ENCODE results near the gene FBRSL1. TPM values are rescaled to one million over a fixed set of nuclear protein-coding genes. Genes with fewer than 3 reads are reported as not detected.

FBRSL1 gene
- total RNA-seq, 1 experiment from 2014 or later, result 124 TPM

DNA sequence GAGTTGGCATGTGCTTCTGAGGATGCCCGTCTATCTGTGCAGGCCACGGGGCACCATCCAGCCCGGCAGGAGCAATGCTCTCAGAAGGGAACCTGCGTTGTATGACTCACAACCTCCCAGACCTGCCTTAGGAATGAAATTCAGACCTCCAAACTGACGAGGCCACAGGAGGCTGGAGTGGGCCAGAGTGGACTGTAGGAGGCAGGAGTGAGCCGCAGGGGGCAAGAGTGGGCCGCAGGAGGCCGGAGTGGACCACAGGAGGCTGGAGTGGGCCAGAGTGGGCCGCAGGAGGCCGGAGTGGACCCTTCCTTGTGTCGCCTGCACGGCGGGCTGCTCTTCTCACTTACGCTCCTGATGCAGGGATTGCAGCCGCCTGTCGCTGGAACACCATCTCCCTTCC, 11.1 kb upstream of the FBRSL1 start:
- Histone ChIP-seq H3K4me1 (ENCODE audit: control insufficient read depth in 1 of 2, insufficient read depth in 2 of 2, low read length in 2 of 2) (peaks cover 0 to 5% of the 10 kb centered on the region in 2 experiments; a peak in 2 of 4 replicates), H3K9me2 (ENCODE audit: insufficient read depth) (no peaks in the 10 kb centered on the region), H3K9ac (ENCODE audit: low read length) (no peak overlapping the region), H3K27me3 (ENCODE audit: insufficient read depth, low read length) (no peaks in the 10 kb centered on the region), H3K4me3 (replicated peaks in 1 of 2; ENCODE audit: low read depth in 1 of 2, low read length in 2 of 2) (no peak overlapping the region), H3K4me2 (ENCODE audit: low read length) (no peak overlapping the region), H3K27ac (ENCODE audit: low read depth, low read length) (no peak overlapping the region), H3K36me3 (ENCODE audit: control insufficient read depth in 1 of 2, insufficient read depth in 2 of 2, low read length in 2 of 2) (no peaks in the 10 kb centered on the region), H3K79me2 (ENCODE audit: insufficient read depth, low read length) (no peaks in the 10 kb centered on the region), H2AFZ (ENCODE audit: low read depth, low read length, poor library complexity, severe bottlenecking) (no peak overlapping the region), H4K20me1 (ENCODE audit: insufficient read depth) (no peaks in the 10 kb centered on the region), H3K9me3 (ENCODE audit: control insufficient read depth in 1 of 2, insufficient read depth in 1 of 2, low read depth in 1 of 2, low read length in 2 of 2) (peaks cover 0 to 5% of the 10 kb centered on the region in 2 experiments; a peak in 1 of 4 replicates)
- TF ChIP-seq EZH2 (IDR thresholded peaks at IDR 0.05), result no peak
- TF ChIP-seq, protein P1, sequence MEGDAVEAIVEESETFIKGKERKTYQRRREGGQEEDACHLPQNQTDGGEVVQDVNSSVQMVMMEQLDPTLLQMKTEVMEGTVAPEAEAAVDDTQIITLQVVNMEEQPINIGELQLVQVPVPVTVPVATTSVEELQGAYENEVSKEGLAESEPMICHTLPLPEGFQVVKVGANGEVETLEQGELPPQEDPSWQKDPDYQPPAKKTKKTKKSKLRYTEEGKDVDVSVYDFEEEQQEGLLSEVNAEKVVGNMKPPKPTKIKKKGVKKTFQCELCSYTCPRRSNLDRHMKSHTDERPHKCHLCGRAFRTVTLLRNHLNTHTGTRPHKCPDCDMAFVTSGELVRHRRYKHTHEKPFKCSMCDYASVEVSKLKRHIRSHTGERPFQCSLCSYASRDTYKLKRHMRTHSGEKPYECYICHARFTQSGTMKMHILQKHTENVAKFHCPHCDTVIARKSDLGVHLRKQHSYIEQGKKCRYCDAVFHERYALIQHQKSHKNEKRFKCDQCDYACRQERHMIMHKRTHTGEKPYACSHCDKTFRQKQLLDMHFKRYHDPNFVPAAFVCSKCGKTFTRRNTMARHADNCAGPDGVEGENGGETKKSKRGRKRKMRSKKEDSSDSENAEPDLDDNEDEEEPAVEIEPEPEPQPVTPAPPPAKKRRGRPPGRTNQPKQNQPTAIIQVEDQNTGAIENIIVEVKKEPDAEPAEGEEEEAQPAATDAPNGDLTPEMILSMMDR (IDR thresholded peaks at IDR 0.05 in 2 of 3, conservative IDR thresholded peaks at IDR 0.05 in 1 of 3; ENCODE audit: borderline replicate concordance in 1 of 3, insufficient read depth in 1 of 3, low read depth in 2 of 3, low read length in 2 of 3), result peak in 2 of 3 experiments; percentile 18 to 25; a peak in 1 of 6 replicates
- intact Hi-C loops (cut with micrococcal nuclease), result no loop called here
- DNase-seq (ENCODE audit: low read depth, low spot score), result no peak
- ATAC-seq, result peak; percentile 46
- RAD21 ChIA-PET (ENCODE audit: low non-redundant PET in 1 of 2, low total read pairs in 2 of 2, uncharacterized antibody in 2 of 2, unreplicated experiment in 2 of 2), result no interaction called here
- POLR2A ChIA-PET, result no interaction called here
- no TSS peak for BruUV-seq (replicated peaks)
- CTCF ChIA-PET, result no interaction called here

DNA sequence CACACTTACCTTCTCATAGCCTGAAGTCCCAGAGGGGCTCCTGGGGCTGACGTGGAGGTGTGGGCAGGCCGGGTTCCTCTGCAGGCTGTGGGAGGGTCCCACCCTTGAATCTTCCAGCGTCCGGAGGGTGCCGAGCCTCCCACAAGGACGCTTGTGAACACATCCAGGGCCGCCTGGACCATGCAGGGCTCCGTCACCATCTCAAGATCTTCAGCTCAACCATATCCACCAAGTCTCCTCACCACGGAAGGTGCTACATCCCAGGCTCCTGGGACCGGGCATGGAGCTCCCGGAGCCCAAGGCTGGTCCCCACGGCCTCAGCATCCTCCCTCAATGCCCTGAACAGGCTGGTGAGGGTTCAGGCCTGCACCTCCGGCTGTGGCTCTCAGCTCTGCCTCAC, 10.7 kb upstream of the FBRSL1 start:
- RAD21 ChIA-PET (ENCODE audit: low non-redundant PET in 1 of 2, low total read pairs in 2 of 2, uncharacterized antibody in 2 of 2, unreplicated experiment in 2 of 2), result no interaction called here
- TF ChIP-seq CBX3 (IDR thresholded peaks at IDR 0.05; ENCODE audit: low read depth) (no peak), YY1 (IDR thresholded peaks at IDR 0.05; ENCODE audit: extremely low read depth, insufficient replicate concordance, low read depth, low read length) (no peak), EGR1 (IDR thresholded peaks at IDR 0.05; ENCODE audit: low read depth) (no peak), SRF (IDR thresholded peaks at IDR 0.05; ENCODE audit: low read depth) (no peak), POLR2AphosphoS5 (IDR thresholded peaks at IDR 0.05; ENCODE audit: low read depth, low read length) (no peak), RAD21 (IDR thresholded peaks at IDR 0.05; ENCODE audit: low read depth) (no peak), ELF1 (IDR thresholded peaks at IDR 0.05; ENCODE audit: borderline replicate concordance, low read depth) (no peak), EZH2 (IDR thresholded peaks at IDR 0.05) (no peak), EZH2phosphoT487 (IDR thresholded peaks at IDR 0.05; ENCODE audit: borderline replicate concordance) (no peak), CEBPB (IDR thresholded peaks at IDR 0.05; ENCODE audit: low read depth) (no peak)
- TF ChIP-seq, protein P2, sequence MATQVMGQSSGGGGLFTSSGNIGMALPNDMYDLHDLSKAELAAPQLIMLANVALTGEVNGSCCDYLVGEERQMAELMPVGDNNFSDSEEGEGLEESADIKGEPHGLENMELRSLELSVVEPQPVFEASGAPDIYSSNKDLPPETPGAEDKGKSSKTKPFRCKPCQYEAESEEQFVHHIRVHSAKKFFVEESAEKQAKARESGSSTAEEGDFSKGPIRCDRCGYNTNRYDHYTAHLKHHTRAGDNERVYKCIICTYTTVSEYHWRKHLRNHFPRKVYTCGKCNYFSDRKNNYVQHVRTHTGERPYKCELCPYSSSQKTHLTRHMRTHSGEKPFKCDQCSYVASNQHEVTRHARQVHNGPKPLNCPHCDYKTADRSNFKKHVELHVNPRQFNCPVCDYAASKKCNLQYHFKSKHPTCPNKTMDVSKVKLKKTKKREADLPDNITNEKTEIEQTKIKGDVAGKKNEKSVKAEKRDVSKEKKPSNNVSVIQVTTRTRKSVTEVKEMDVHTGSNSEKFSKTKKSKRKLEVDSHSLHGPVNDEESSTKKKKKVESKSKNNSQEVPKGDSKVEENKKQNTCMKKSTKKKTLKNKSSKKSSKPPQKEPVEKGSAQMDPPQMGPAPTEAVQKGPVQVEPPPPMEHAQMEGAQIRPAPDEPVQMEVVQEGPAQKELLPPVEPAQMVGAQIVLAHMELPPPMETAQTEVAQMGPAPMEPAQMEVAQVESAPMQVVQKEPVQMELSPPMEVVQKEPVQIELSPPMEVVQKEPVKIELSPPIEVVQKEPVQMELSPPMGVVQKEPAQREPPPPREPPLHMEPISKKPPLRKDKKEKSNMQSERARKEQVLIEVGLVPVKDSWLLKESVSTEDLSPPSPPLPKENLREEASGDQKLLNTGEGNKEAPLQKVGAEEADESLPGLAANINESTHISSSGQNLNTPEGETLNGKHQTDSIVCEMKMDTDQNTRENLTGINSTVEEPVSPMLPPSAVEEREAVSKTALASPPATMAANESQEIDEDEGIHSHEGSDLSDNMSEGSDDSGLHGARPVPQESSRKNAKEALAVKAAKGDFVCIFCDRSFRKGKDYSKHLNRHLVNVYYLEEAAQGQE (IDR thresholded peaks at IDR 0.05; ENCODE audit: low read depth), result no peak
- Histone ChIP-seq H3K36me3 (ENCODE audit: control insufficient read depth in 1 of 2, insufficient read depth in 2 of 2, low read length in 2 of 2) (no peaks in the 10 kb centered on the region), H4K20me1 (ENCODE audit: insufficient read depth) (no peaks in the 10 kb centered on the region), H3K4me3 (replicated peaks in 1 of 2; ENCODE audit: low read depth in 1 of 2, low read length in 2 of 2) (no peak overlapping the region), H2AFZ (ENCODE audit: low read depth, low read length, poor library complexity, severe bottlenecking) (no peak overlapping the region), H3K9me2 (ENCODE audit: insufficient read depth) (no peaks in the 10 kb centered on the region), H3K9me3 (ENCODE audit: control insufficient read depth in 1 of 2, insufficient read depth in 1 of 2, low read depth in 1 of 2, low read length in 2 of 2) (peaks cover 0 to 5% of the 10 kb centered on the region in 2 experiments; a peak in 1 of 4 replicates), H3K4me1 (ENCODE audit: control insufficient read depth in 1 of 2, insufficient read depth in 2 of 2, low read length in 2 of 2) (peaks cover 0 to 5% of the 10 kb centered on the region in 2 experiments; a peak in 2 of 4 replicates), H3K9ac (ENCODE audit: low read length) (no peak overlapping the region), H3K4me2 (ENCODE audit: low read length) (no peak overlapping the region), H3K79me2 (ENCODE audit: insufficient read depth, low read length) (no peaks in the 10 kb centered on the region), H3K27me3 (ENCODE audit: insufficient read depth, low read length) (no peaks in the 10 kb centered on the region), H3K27ac (ENCODE audit: low read depth, low read length) (no peak overlapping the region)
- DNase-seq (ENCODE audit: low read depth, low spot score), result no peak
- POLR2A ChIA-PET, result no interaction called here
- no TSS peak for BruUV-seq (replicated peaks)
- intact Hi-C loops (cut with micrococcal nuclease), result no loop called here
- ATAC-seq, result no peak
- CTCF ChIA-PET, result no interaction called here
